NCI-H146 (cell line): Measurements from ENCODE around the gene SIGLEC1.

ENCODE experiments used
- DNase-seq: peaks from one replicate; lab custom pipeline; 2025; lab: John Stamatoyannopoulos, UW

The SIGLEC1 gene

GRCh38 chr20:3712279-3712873 lies at the start of gene SIGLEC1:
SIGLEC1 (minus strand) TSS chr20:3712600; CDS start chr20:3707128, 5,472 bp downstream.
- DNase-seq, result no peak

- no peak for DNase-seq
Measured at GRCh38 chr20:3760655-3761348, 48.4 kb upstream of the SIGLEC1 start.

- DNase-seq, result no peak
Measured at GRCh38 chr20:3759884-3760283, 47.5 kb upstream of the SIGLEC1 start.

GRCh38 chr20:3759316-3759823 lies 47.0 kb upstream of the SIGLEC1 start:
- no peak for DNase-seq

GRCh38 chr20:3758566-3758965 lies 46.2 kb upstream of the SIGLEC1 start:
- no peak for DNase-seq

- DNase-seq, result no peak
Measured at GRCh38 chr20:3757268-3757667, 44.9 kb upstream of the SIGLEC1 start.

GRCh38 chr20:3755814-3756480 lies 43.5 kb upstream of the SIGLEC1 start:
- no peak for DNase-seq

- no peak for DNase-seq
Measured at GRCh38 chr20:3755269-3755668, 42.9 kb upstream of the SIGLEC1 start.

GRCh38 chr20:3754276-3754630 lies 41.9 kb upstream of the SIGLEC1 start:
- DNase-seq, result no peak

- no peak for DNase-seq
Measured at GRCh38 chr20:3753501-3754275, 41.3 kb upstream of the SIGLEC1 start.

GRCh38 chr20:3753098-3753497 lies 40.7 kb upstream of the SIGLEC1 start:
- peak; percentile 54 for DNase-seq

GRCh38 chr20:3752386-3752759 lies 40.0 kb upstream of the SIGLEC1 start:
- no peak for DNase-seq

- DNase-seq, result peak; percentile 74
Measured at GRCh38 chr20:3751675-3752385, 39.4 kb upstream of the SIGLEC1 start.

- no peak for DNase-seq
Measured at GRCh38 chr20:3751305-3751674, 38.9 kb upstream of the SIGLEC1 start.

GRCh38 chr20:3749689-3750531 lies 37.5 kb upstream of the SIGLEC1 start:
- DNase-seq, result peak; percentile 77

- DNase-seq, result no peak
Measured at GRCh38 chr20:3749087-3749688, 36.8 kb upstream of the SIGLEC1 start.

GRCh38 chr20:3748073-3748472 lies 35.7 kb upstream of the SIGLEC1 start:
- no peak for DNase-seq

- DNase-seq, result no peak
Measured at GRCh38 chr20:3747471-3747870, 35.1 kb upstream of the SIGLEC1 start.

- DNase-seq, result peak; percentile 19
Measured at GRCh38 chr20:3745686-3746173, 33.3 kb upstream of the SIGLEC1 start.
